ENCODE results near the gene MOBP.

Gene MOBP

DNA sequence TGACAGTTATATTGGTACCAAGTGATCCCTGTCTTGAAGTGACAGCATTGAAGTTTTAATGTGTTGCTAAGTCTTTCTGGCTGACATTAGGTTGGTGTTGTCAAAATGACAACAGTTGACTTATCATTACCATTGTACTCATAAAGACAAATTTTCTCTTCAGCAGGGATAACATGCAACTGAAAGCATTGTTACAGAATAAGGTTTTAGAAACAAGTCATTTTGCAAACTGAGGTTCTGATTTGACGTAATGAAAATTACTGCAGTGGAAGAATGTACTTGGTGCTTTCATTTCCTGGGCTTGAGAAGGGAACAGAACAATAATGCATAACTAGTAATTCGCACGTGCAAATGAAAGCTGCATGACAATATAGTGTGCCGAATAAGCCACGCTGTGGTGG lies 75.1 kb downstream of the MOBP start:
- DNase-seq (ENCODE audit: low spot score) = no peak

- no peak for DNase-seq (ENCODE audit: low spot score)
Measured at GRCh38 chr3:39548282-39548681, 80.8 kb downstream of the MOBP start.

- no peak for DNase-seq (ENCODE audit: low spot score)
Measured at GRCh38 chr3:39550354-39551051, 83.0 kb downstream of the MOBP start.
